Measurements from ENCODE around the gene WDFY3.

Gene WDFY3

DNA sequence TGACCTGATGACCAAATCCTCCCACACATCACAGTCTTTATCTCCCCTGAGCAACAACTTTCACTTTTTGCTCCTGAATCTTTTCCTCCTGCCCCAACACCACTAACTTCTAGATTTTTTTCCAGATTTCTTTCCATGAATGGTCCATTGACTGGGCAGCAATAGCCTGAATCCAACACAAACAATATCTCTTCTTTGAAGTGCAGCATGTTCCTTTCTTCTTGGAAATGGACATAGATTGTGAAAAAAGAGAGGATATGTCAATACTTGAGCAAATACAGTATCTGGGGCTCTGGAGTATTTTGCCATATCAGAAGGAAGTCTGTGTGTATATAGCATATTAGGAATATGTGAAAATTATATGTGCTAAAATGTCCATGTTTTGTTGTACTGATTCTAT is 328.4 kb downstream of the WDFY3 start:
- Histone ChIP-seq H3K9me3 (ENCODE audit: control extremely low read depth in 1 of 5, control insufficient read depth in 4 of 5, insufficient read depth in 2 of 5, low read depth in 1 of 5, low read length in 4 of 5) (no peaks in the 10 kb centered on the region), H3K4me3 (ENCODE audit: control insufficient read depth in 1 of 7, extremely low read depth in 1 of 7, insufficient read depth in 4 of 7, low read depth in 2 of 7, low read length in 6 of 7) (no peak overlapping the region), H3K27ac (ENCODE audit: insufficient read depth in 1 of 2, low read depth in 1 of 2, low read length in 2 of 2, poor library complexity in 1 of 2, severe bottlenecking in 2 of 2) (no peak overlapping the region), H3K4me1 (ENCODE audit: control extremely low read depth in 1 of 4, control insufficient read depth in 4 of 4, insufficient read depth in 4 of 4, low read length in 3 of 4) (no peaks in the 10 kb centered on the region), H3K27me3 (replicated peaks in 2 of 5; ENCODE audit: control insufficient read depth in 4 of 5, insufficient read depth in 5 of 5, low read length in 4 of 5) (no peaks in the 10 kb centered on the region), H3K36me3 (ENCODE audit: control insufficient read depth in 4 of 4, insufficient read depth in 4 of 4, low read length in 3 of 4) (no peaks in the 10 kb centered on the region)
- DNase-seq: no peak
- CTCF ChIA-PET: no interaction called here
- POLR2A ChIA-PET: no interaction called here

GRCh38 chr4:84634961-84635360 is 331.5 kb downstream of the WDFY3 start:
- Histone ChIP-seq H3K4me3 (ENCODE audit: control insufficient read depth in 1 of 7, extremely low read depth in 1 of 7, insufficient read depth in 4 of 7, low read depth in 2 of 7, low read length in 6 of 7) (no peak overlapping the region), H3K27me3 (replicated peaks in 2 of 5; ENCODE audit: control insufficient read depth in 4 of 5, insufficient read depth in 5 of 5, low read length in 4 of 5) (no peaks in the 10 kb centered on the region), H3K36me3 (ENCODE audit: control insufficient read depth in 4 of 4, insufficient read depth in 4 of 4, low read length in 3 of 4) (no peaks in the 10 kb centered on the region), H3K27ac (ENCODE audit: insufficient read depth in 1 of 2, low read depth in 1 of 2, low read length in 2 of 2, poor library complexity in 1 of 2, severe bottlenecking in 2 of 2) (no peak overlapping the region), H3K9me3 (ENCODE audit: control extremely low read depth in 1 of 5, control insufficient read depth in 4 of 5, insufficient read depth in 2 of 5, low read depth in 1 of 5, low read length in 4 of 5) (no peaks in the 10 kb centered on the region), H3K4me1 (ENCODE audit: control extremely low read depth in 1 of 4, control insufficient read depth in 4 of 4, insufficient read depth in 4 of 4, low read length in 3 of 4) (no peaks in the 10 kb centered on the region)
- ChIA-PET CTCF (no interaction called here), POLR2A (no interaction called here)
- DNase-seq: no peak
- 100% methylated on average over 1 of the region's 1 CpG for WGBS (ENCODE audit: insufficient coverage)

- no peaks in the 10 kb centered on the region for H3K4me1 ChIP-seq (ENCODE audit: control extremely low read depth in 1 of 4, control insufficient read depth in 4 of 4, insufficient read depth in 4 of 4, low read length in 3 of 4)
- H3K27me3 ChIP-seq (replicated peaks in 2 of 5; ENCODE audit: control insufficient read depth in 4 of 5, insufficient read depth in 5 of 5, low read length in 4 of 5): no peaks in the 10 kb centered on the region
- no peak overlapping the region for H3K27ac ChIP-seq (ENCODE audit: insufficient read depth in 1 of 2, low read depth in 1 of 2, low read length in 2 of 2, poor library complexity in 1 of 2, severe bottlenecking in 2 of 2)
- H3K4me3 ChIP-seq (ENCODE audit: control insufficient read depth in 1 of 7, extremely low read depth in 1 of 7, insufficient read depth in 4 of 7, low read depth in 2 of 7, low read length in 6 of 7): no peak overlapping the region
- H3K36me3 ChIP-seq (ENCODE audit: control insufficient read depth in 4 of 4, insufficient read depth in 4 of 4, low read length in 3 of 4): no peaks in the 10 kb centered on the region
- H3K9me3 ChIP-seq (ENCODE audit: control extremely low read depth in 1 of 5, control insufficient read depth in 4 of 5, insufficient read depth in 2 of 5, low read depth in 1 of 5, low read length in 4 of 5): no peaks in the 10 kb centered on the region
- no peak for DNase-seq
- no CpG with 5 or more reads among the region's 2 CpGs for WGBS (ENCODE audit: insufficient coverage)
- POLR2A ChIA-PET: no interaction called here
- CTCF ChIA-PET: interaction anchor here (1.1 kb wide), 1 partner anchor 29 kb away, joined by 3 read pairs; no protein-coding TSS in a partner anchor
These were observed 334.4 kb downstream of the WDFY3 start for GRCh38 chr4:84632092-84632491.

DNA sequence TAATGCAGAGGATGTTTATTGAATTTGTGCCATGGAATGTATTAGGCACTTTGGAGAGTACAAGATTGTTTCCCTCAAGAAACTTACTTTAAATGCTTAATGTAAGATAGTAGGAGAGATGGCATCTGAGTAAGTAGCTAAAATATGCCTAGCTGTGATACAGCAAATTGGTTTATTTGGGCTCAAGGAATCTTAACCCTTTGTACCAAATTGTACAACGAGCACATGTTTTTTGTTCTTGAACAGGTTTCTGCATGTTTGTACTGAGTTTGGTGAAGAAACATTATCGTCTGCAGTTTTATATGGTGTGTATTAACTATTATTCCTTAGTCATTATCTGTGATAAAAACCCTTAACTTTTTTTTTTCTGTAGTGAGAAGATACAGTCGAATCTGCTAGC is 334.9 kb downstream of the WDFY3 start:
- H3K9me3 ChIP-seq (ENCODE audit: control extremely low read depth in 1 of 5, control insufficient read depth in 4 of 5, insufficient read depth in 2 of 5, low read depth in 1 of 5, low read length in 4 of 5): no peaks in the 10 kb centered on the region
- no CpG with 5 or more reads among the region's 3 CpGs for WGBS (ENCODE audit: insufficient coverage)
- no peak for DNase-seq
- no peak overlapping the region for H3K27ac ChIP-seq (ENCODE audit: insufficient read depth in 1 of 2, low read depth in 1 of 2, low read length in 2 of 2, poor library complexity in 1 of 2, severe bottlenecking in 2 of 2)
- ChIA-PET CTCF (interaction anchor here (1.1 kb wide), 1 partner anchor 29 kb away, joined by 3 read pairs; no protein-coding TSS in a partner anchor), POLR2A (no interaction called here)
- no peaks in the 10 kb centered on the region for H3K4me1 ChIP-seq (ENCODE audit: control extremely low read depth in 1 of 4, control insufficient read depth in 4 of 4, insufficient read depth in 4 of 4, low read length in 3 of 4)
- no peaks in the 10 kb centered on the region for H3K36me3 ChIP-seq (ENCODE audit: control insufficient read depth in 4 of 4, insufficient read depth in 4 of 4, low read length in 3 of 4)
- H3K4me3 ChIP-seq (ENCODE audit: control insufficient read depth in 1 of 7, extremely low read depth in 1 of 7, insufficient read depth in 4 of 7, low read depth in 2 of 7, low read length in 6 of 7): no peak overlapping the region
- no peaks in the 10 kb centered on the region for H3K27me3 ChIP-seq (replicated peaks in 2 of 5; ENCODE audit: control insufficient read depth in 4 of 5, insufficient read depth in 5 of 5, low read length in 4 of 5)

GRCh38 chr4:84626673-84627072 is 339.8 kb downstream of the WDFY3 start:
- CTCF ChIA-PET: interaction anchor here (1.0 kb wide), 1 partner anchor 48 kb away, joined by 3 read pairs; no protein-coding TSS in a partner anchor
- Histone ChIP-seq H3K27ac (ENCODE audit: insufficient read depth in 1 of 2, low read depth in 1 of 2, low read length in 2 of 2, poor library complexity in 1 of 2, severe bottlenecking in 2 of 2) (no peak overlapping the region), H3K27me3 (replicated peaks in 2 of 5; ENCODE audit: control insufficient read depth in 4 of 5, insufficient read depth in 5 of 5, low read length in 4 of 5) (no peaks in the 10 kb centered on the region), H3K9me3 (ENCODE audit: control extremely low read depth in 1 of 5, control insufficient read depth in 4 of 5, insufficient read depth in 2 of 5, low read depth in 1 of 5, low read length in 4 of 5) (no peaks in the 10 kb centered on the region), H3K4me1 (ENCODE audit: control extremely low read depth in 1 of 4, control insufficient read depth in 4 of 4, insufficient read depth in 4 of 4, low read length in 3 of 4) (no peaks in the 10 kb centered on the region), H3K4me3 (ENCODE audit: control insufficient read depth in 1 of 7, extremely low read depth in 1 of 7, insufficient read depth in 4 of 7, low read depth in 2 of 7, low read length in 6 of 7) (no peak overlapping the region), H3K36me3 (ENCODE audit: control insufficient read depth in 4 of 4, insufficient read depth in 4 of 4, low read length in 3 of 4) (no peaks in the 10 kb centered on the region)
- DNase-seq: no peak
- WGBS (ENCODE audit: insufficient coverage): 91% methylated on average over 4 of the region's 5 CpGs
- POLR2A ChIA-PET: no interaction called here

DNA sequence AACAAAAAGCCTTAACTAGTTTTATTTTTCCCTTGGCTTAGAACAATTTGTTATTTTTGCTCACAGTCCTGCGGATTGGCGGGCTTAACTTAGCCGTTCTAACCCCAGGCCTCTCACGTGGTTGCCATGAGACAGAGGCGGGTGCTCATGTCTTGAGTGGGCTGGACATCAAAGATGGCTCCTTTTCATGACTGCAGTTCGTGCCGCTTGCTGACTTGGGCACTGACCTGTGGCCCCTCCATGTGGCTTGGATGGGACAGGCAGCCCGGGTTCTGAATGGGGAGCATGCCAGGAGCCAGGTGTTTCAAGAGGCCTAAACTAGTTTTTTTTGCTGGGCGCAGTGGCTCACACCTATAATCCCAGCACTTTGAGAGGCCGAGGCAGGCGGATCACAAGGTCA is 342.8 kb downstream of the WDFY3 start:
- no peaks in the 10 kb centered on the region for H3K27me3 ChIP-seq (replicated peaks in 2 of 5; ENCODE audit: control insufficient read depth in 4 of 5, insufficient read depth in 5 of 5, low read length in 4 of 5)
- 100% methylated on average over 10 of the region's 11 CpGs for WGBS (ENCODE audit: insufficient coverage)
- no peaks in the 10 kb centered on the region for H3K4me1 ChIP-seq (ENCODE audit: control extremely low read depth in 1 of 4, control insufficient read depth in 4 of 4, insufficient read depth in 4 of 4, low read length in 3 of 4)
- ChIA-PET POLR2A (no interaction called here), CTCF (no interaction called here)
- H3K4me3 ChIP-seq (ENCODE audit: control insufficient read depth in 1 of 7, extremely low read depth in 1 of 7, insufficient read depth in 4 of 7, low read depth in 2 of 7, low read length in 6 of 7): no peak overlapping the region
- no peak overlapping the region for H3K27ac ChIP-seq (ENCODE audit: insufficient read depth in 1 of 2, low read depth in 1 of 2, low read length in 2 of 2, poor library complexity in 1 of 2, severe bottlenecking in 2 of 2)
- DNase-seq: no peak
- H3K36me3 ChIP-seq (ENCODE audit: control insufficient read depth in 4 of 4, insufficient read depth in 4 of 4, low read length in 3 of 4): no peaks in the 10 kb centered on the region
- H3K9me3 ChIP-seq (ENCODE audit: control extremely low read depth in 1 of 5, control insufficient read depth in 4 of 5, insufficient read depth in 2 of 5, low read depth in 1 of 5, low read length in 4 of 5): no peaks in the 10 kb centered on the region

DNA sequence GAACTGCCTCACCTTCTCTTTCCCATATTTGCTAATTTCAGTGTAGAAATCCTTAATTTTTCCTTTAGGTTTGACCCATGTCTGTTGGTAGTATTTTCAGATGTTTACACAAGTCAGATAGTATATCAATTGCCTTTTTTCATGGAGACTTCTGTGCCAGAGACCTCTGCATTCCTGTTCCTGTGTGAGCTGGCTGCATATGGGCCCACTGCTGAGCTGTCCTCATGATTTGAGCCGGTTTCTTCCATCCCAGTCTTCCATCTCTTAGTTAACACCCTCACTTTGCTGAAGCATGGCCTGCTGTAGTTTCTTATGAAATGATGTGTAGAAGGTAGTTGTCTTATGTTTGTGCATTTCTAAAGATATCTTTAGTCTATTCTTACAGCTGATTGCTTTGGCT is 343.5 kb downstream of the WDFY3 start:
- no peak overlapping the region for H3K27ac ChIP-seq (ENCODE audit: insufficient read depth in 1 of 2, low read depth in 1 of 2, low read length in 2 of 2, poor library complexity in 1 of 2, severe bottlenecking in 2 of 2)
- no CpG with 5 or more reads among the region's 1 CpG for WGBS (ENCODE audit: insufficient coverage)
- H3K4me1 ChIP-seq (ENCODE audit: control extremely low read depth in 1 of 4, control insufficient read depth in 4 of 4, insufficient read depth in 4 of 4, low read length in 3 of 4): no peaks in the 10 kb centered on the region
- POLR2A ChIA-PET: no interaction called here
- no peaks in the 10 kb centered on the region for H3K27me3 ChIP-seq (replicated peaks in 2 of 5; ENCODE audit: control insufficient read depth in 4 of 5, insufficient read depth in 5 of 5, low read length in 4 of 5)
- CTCF ChIA-PET: no interaction called here
- no peaks in the 10 kb centered on the region for H3K36me3 ChIP-seq (ENCODE audit: control insufficient read depth in 4 of 4, insufficient read depth in 4 of 4, low read length in 3 of 4)
- H3K4me3 ChIP-seq (ENCODE audit: control insufficient read depth in 1 of 7, extremely low read depth in 1 of 7, insufficient read depth in 4 of 7, low read depth in 2 of 7, low read length in 6 of 7): no peak overlapping the region
- no peaks in the 10 kb centered on the region for H3K9me3 ChIP-seq (ENCODE audit: control extremely low read depth in 1 of 5, control insufficient read depth in 4 of 5, insufficient read depth in 2 of 5, low read depth in 1 of 5, low read length in 4 of 5)
- DNase-seq: no peak

Measured in common myeloid progenitor, CD34-positive (primary cell).